Measurements from ENCODE around the gene PTGES2. TPM values are rescaled to one million over a fixed set of nuclear protein-coding genes. Genes with fewer than 3 reads are reported as not detected.

The PTGES2 gene
- total RNA-seq, 4 donors from 2014 or later: 54.2 to 118 (median 83.0) TPM

GRCh38 chr9:128109050-128109709, 18.3 kb downstream of the PTGES2 start:
- 69 to 71% methylated on average over 18 to 20 of the region's 20 CpGs for WGBS, 2 donors
- Histone ChIP-seq H3K4me3 (no peak overlapping the region), H3K36me3 (peaks cover 28 to 76% (median 40%) of the 10 kb centered on the region in 3 donors), H3K4me1 (peaks cover 0 to 11% (median 0%) of the 10 kb centered on the region in 3 donors), H3K27ac (peak overlapping the region in 2 of 4 donors; percentile 2 to 5), H3K27me3 (no peaks in the 10 kb centered on the region), H3K9me3 (no peaks in the 10 kb centered on the region)
- DNase-seq: no peak
- intact Hi-C loops (cut with DNase I): loop anchor here (10.0 kb wide), 1 partner anchor 164 kb away; no protein-coding TSS in a partner anchor
- no peak for TF ChIP-seq CTCF (IDR thresholded peaks at IDR 0.05)
- TF ChIP-seq POLR2A (IDR thresholded peaks at IDR 0.05): no peak

- TF ChIP-seq POLR2A (IDR thresholded peaks at IDR 0.05) (no peak), CTCF (IDR thresholded peaks at IDR 0.05) (no peak)
- Histone ChIP-seq H3K27me3 (no peaks in the 10 kb centered on the region), H3K4me3 (no peak overlapping the region), H3K9me3 (no peaks in the 10 kb centered on the region), H3K4me1 (peaks cover 0 to 18% (median 0%) of the 10 kb centered on the region in 3 donors), H3K36me3 (peaks cover 23 to 76% (median 46%) of the 10 kb centered on the region in 3 donors), H3K27ac (peak overlapping the region in 1 of 4 donors; percentile 38)
- DNase-seq: no peak
- intact Hi-C loops (cut with DNase I): loop anchor here (10.0 kb wide), 1 partner anchor 164 kb away; no protein-coding TSS in a partner anchor
- WGBS, 2 donors: 79 to 89% methylated on average over 12 to 14 of the region's 15 CpGs
Measured at GRCh38 chr9:128108269-128109049, 19.1 kb downstream of the PTGES2 start.

- no peak for DNase-seq
- H3K27ac ChIP-seq: peak overlapping the region in 1 of 4 donors; percentile 38
- peaks cover 27 to 76% (median 54%) of the 10 kb centered on the region in 3 donors for H3K36me3 ChIP-seq
- peaks cover 0 to 25% (median 0%) of the 10 kb centered on the region in 3 donors for H3K4me1 ChIP-seq
- H3K4me3 ChIP-seq: no peak overlapping the region
- H3K27me3 ChIP-seq: no peaks in the 10 kb centered on the region
- TF ChIP-seq CTCF (IDR thresholded peaks at IDR 0.05) (no peak), POLR2A (IDR thresholded peaks at IDR 0.05) (no peak)
- intact Hi-C loops (cut with DNase I): loop anchor here (10.0 kb wide), 1 partner anchor 163 kb away; no protein-coding TSS in a partner anchor
- WGBS, 2 donors: 79 to 93% methylated on average over 2 to 9 of the region's 18 CpGs
- H3K9me3 ChIP-seq: no peaks in the 10 kb centered on the region
Measured at GRCh38 chr9:128107468-128108268, 19.9 kb downstream of the PTGES2 start.

- H3K4me3 ChIP-seq: no peak overlapping the region
- no peaks in the 10 kb centered on the region for H3K9me3 ChIP-seq
- WGBS, 2 donors: no CpG with 5 or more reads among the region's 23 CpGs
- no peak for TF ChIP-seq CTCF (IDR thresholded peaks at IDR 0.05)
- no peak for TF ChIP-seq POLR2A (IDR thresholded peaks at IDR 0.05)
- intact Hi-C loops (cut with DNase I): loop anchor here (10.0 kb wide), 1 partner anchor 162 kb away; no protein-coding TSS in a partner anchor
- peaks cover 0 to 30% (median 0%) of the 10 kb centered on the region in 3 donors for H3K4me1 ChIP-seq
- no peak overlapping the region for H3K27ac ChIP-seq
- H3K27me3 ChIP-seq: no peaks in the 10 kb centered on the region
- no peak for DNase-seq
- H3K36me3 ChIP-seq: peaks cover 32 to 78% (median 60%) of the 10 kb centered on the region in 3 donors
Measured at GRCh38 chr9:128106940-128107467, 20.5 kb downstream of the PTGES2 start.
